Suppressor macrophage (primary cell): Measurements from ENCODE around the gene ARF1.

Source experiments
- DNase-seq, 4 experiments: peaks; one replicate each; pipeline ENCODE4 v3.0.0-alpha.2; 2020 to 2022

Gene ARF1

DNA sequence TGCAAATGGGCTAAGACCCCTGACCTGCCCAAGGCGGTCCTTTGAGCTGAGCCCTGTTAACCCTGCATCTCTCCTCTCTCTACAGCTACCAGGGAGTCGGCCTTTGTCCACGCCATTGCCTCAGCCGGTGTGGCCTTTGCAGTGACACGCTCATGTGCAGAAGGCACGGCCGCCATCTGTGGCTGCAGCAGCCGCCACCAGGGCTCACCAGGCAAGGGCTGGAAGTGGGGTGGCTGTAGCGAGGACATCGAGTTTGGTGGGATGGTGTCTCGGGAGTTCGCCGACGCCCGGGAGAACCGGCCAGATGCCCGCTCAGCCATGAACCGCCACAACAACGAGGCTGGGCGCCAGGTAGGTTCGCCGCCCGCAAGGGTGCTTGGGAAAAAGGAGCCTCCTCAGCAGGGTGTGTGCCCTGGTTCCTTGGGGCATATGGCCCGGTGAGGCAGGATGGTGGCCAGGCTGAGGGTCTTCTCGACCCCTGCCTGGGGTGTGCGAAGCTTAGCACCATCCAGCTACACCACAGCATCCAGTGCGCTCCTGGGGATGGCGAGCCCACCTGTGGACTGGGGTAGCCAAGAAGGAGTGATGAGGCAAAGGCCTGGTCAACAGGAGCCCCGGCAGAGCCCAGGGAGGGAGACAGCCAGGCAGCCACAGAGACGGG, 31.8 kb upstream of the ARF1 start:
- no peak for DNase-seq

- no peak for DNase-seq
These were observed 24.1 kb upstream of the ARF1 start for GRCh38 chr1:228058172-228058948.

DNA sequence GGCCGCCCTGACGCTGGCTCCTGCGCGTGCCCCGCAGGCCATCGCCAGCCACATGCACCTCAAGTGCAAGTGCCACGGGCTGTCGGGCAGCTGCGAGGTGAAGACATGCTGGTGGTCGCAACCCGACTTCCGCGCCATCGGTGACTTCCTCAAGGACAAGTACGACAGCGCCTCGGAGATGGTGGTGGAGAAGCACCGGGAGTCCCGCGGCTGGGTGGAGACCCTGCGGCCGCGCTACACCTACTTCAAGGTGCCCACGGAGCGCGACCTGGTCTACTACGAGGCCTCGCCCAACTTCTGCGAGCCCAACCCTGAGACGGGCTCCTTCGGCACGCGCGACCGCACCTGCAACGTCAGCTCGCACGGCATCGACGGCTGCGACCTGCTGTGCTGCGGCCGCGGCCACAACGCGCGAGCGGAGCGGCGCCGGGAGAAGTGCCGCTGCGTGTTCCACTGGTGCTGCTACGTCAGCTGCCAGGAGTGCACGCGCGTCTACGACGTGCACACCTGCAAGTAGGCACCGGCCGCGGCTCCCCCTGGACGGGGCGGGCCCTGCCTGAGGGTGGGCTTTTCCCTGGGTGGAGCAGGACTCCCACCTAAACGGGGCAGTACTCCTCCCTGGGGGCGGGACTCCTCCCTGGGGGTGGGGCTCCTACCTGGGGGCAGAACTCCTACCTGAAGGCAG, 23.4 kb upstream of the ARF1 start:
- peak in 1 of 4 experiments; percentile 8 for DNase-seq

DNA sequence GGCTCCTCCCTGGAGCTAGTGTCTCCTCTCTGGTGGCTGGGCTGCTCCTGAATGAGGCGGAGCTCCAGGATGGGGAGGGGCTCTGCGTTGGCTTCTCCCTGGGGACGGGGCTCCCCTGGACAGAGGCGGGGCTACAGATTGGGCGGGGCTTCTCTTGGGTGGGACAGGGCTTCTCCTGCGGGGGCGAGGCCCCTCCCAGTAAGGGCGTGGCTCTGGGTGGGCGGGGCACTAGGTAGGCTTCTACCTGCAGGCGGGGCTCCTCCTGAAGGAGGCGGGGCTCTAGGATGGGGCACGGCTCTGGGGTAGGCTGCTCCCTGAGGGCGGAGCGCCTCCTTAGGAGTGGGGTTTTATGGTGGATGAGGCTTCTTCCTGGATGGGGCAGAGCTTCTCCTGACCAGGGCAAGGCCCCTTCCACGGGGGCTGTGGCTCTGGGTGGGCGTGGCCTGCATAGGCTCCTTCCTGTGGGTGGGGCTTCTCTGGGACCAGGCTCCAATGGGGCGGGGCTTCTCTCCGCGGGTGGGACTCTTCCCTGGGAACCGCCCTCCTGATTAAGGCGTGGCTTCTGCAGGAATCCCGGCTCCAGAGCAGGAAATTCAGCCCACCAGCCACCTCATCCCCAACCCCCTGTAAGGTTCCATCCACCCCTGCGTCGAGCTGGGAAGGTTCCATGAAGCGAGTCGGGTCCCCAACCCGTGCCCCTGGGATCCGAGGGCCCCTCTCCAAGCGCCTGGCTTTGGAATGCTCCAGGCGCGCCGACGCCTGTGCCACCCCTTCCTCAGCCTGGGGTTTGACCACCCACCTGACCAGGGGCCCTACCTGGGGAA, 22.7 kb upstream of the ARF1 start:
- DNase-seq, result peak; percentile 18 to 60 (median 46)

GRCh38 chr1:228060458-228061190, 21.9 kb upstream of the ARF1 start:
- DNase-seq, result no peak

DNA sequence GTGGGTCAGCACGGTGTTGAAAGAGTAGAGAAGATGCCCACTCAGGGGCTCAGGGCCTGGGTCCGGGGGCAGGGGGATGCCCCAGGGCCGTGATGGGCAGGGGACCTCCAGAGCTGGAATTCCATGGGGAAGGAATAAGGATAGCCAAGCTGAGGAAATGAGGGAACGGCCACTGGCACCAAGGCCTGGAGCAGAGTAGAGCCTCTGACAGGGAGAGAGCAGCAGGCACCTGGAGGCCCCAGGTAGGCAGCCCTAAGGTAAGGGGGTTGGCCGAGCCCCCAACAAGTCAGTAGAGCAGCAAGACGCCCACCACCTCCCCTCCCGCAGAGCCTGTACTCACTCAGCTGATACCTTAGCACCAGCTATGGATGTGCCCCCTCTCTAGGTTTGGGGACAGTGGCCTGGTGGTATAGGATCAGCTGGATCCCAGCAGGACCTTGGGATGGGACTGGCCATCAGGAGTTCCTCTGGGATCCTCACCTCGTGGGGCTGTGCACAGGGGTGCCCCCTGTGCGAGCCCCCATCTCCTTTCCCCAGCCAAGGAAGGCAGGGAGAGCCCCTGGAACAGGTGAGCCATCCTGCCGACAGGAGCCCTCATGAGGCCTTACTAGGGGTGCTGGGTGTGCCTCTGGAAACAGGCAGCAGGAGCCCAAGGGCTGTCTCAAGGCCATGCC, 21.0 kb upstream of the ARF1 start:
- no peak for DNase-seq

DNA sequence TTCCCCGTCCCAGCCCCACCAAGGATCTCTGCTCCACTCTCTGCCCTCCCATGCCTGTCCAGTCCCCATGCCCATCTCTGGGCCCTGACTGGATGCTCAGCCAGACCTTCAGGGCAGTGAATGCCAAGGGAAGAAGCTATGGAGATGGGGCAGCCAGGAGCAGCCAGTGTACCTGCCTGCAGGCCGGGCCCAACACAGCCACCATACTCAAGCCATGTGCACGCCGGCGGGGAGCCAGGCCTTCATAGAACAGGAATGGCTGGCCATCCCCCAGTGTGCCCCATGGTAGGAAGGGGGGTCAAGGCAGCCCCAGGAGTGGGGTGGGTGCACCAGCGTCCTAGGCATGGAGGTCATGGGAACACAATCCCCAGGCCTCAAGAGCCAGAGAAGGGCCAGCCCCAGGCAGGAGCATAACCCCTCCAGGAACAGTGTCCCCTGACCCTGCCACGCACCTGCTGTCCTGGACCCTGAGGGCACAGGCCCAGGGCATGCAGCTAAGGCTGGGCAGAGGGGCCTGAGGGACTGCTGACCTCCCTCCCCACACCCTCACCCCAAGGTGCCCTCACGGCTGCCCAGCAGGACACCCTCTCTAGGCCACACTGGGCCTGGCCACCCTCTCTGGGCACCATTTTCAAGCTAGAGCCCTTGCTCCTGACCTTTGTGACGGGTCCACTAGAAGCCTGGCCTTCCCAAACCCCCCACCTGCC, 20.3 kb upstream of the ARF1 start:
- DNase-seq, result no peak

- DNase-seq, result no peak
These were observed 19.7 kb upstream of the ARF1 start for GRCh38 chr1:228062812-228063211.

DNA sequence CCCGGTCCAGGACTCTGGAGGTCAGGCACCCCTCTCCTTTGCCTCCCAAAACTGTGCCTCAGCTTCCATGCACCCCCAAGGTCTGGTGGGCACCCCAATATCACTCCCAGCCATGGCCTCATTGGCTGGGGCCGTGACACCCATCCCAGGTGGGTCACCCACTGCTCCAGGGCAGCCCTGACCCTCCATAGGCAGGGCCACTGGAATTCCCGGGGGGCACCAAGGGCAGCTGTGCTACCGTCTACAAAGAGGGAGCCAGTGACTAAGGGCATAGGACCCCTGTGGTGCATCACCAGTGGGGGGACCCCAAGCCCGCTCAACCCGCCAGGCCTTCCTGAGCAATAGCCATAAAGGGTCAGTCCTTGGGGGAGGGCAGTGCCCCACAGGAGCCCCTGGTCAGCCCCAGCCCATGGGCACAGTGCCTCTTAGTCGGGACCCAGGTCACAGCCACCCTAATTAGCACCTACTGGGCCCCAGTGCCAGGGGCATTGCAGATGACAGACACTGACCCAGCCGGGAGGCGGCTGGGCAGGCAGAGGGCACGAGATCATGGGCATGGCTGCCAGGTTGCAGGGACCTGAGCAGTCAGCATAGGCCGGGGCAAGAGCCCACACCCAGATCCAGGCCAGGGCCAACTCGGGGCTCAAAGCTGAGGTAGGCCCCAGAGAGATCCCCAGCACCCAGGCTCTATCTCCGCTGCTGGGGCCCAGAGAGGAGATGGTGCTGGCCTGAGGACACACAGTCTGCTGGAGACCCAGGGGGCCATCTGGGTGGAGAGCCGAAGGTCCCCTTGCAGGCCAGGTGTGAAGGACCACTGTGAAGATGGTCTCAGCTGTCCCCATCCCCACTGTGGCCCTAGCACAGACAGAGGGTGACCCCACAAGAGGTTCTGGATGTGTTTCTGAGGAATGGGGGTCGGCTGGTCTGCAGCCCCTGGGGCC, 19.0 kb upstream of the ARF1 start:
- DNase-seq, result no peak

DNA sequence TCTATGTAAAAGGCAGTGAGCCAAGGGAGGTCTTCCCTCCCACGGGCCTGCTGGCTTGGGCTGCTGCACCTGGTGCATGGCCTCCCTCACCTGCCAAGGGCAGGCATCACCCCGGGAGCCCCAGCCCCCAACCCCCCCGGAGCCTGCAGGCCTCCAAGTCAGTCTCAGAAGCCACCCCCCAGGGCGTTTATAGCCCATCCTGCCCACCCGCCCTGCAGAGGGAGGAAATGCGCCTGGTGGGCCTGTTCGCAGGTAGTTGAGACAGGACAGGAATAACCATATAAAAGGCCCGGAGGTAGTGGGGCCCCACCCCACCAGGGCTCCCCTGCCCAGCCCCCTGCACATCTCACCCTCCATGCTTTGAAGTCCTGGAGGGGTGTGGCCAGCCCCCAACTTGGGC, 18.2 kb upstream of the ARF1 start:
- DNase-seq, result no peak

- DNase-seq, result no peak
These were observed 17.6 kb upstream of the ARF1 start for GRCh38 chr1:228064741-228065542.

DNA sequence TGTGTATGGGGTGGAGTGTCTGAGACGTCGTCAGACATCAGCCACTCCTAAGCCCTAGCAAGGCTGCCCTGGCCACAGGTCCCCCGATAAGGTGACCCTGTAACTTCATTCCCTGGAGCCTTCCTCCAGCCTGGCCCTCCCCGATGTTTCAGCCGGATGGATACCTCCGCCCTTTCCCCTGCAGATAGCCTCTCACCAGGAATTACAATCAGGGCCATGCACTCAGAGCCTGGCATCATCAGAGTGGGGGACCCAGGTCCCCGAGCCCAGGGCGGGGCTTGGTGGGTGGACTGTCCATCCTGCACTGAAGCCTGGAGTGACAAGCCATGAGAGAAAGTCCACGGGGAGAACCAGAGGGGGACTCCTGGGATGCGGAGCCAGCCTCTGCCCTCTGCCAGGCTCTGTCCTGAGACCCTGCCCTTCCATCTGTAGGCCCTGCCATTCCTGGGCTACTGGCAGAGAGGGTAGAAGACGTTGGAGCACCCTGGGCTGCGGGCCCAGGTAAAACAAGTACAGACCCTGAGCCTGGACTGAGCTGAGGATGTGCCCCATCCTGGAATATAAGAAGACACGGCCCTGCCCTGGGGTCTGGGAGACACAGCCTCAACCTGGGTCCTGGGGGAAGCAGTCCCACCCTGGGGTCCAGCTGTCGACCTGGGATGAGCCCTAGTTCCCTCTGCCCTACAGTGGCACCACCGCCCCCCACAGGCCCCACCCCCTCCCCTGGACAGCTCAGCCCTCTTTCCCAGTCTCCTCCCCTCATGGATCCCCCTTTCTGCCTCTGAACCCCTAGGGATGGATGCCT, 16.8 kb upstream of the ARF1 start:
- DNase-seq, result no peak

DNA sequence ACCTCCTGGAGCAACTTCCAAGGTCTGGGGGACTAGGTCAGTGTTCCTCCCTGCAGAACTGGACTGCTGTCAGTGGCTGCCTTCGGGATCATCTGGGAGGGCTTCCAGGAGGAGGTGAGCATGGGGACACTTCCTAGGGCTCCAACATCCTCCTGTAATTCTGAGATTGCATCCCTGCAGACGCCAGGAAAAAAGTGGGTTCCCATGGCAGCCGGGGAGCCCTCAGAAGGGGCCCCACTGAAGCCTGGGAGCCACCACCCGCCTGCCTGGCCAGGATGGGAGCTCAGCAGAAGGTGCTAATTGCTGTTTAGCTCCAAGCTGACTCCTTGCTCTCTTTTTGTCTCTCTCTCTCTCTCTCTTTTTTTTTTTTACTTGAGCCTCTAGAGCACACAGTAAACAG, 16.1 kb upstream of the ARF1 start:
- DNase-seq, result no peak

DNA sequence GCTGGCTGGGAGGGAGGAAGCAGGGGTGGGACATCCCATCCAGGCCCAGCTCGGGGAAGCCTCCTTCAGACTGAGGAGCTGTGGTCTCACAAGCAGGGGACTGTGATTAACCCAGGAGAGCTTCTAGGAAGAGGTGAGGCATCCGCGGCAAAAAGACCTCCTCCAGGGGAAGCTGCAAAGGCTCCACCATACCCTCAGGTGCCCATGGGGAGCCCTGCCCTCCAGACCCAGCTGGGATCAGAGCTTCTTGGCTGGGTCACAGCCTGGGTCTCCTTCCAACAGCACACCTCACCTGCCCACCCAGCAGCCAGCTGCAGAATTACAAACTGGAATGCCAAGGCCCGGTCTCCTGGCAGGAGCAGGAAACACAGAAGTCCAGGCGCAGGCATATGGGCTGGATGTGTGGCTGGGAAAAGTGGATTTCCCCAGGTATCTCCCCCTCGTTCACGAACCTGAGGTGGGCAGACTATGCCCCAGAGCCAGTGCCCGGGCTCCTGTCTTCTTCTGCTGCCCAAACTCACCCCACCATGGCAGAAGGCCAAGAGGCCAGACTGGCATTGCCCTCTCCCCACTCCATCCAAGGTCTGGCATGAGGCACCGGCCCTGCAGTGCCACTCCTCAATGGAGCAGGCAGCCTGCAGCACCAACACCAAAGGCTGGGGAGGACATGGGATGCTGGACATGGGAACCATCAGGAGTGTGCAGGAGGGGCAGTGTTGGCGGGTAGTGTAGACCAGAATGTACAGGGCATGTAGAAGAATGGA, 15.4 kb upstream of the ARF1 start:
- no peak for DNase-seq

GRCh38 chr1:228068359-228068758, 14.1 kb upstream of the ARF1 start:
- DNase-seq, result no peak

- no peak for DNase-seq
These were observed 12.3 kb upstream of the ARF1 start for GRCh38 chr1:228070173-228070572.

DNA sequence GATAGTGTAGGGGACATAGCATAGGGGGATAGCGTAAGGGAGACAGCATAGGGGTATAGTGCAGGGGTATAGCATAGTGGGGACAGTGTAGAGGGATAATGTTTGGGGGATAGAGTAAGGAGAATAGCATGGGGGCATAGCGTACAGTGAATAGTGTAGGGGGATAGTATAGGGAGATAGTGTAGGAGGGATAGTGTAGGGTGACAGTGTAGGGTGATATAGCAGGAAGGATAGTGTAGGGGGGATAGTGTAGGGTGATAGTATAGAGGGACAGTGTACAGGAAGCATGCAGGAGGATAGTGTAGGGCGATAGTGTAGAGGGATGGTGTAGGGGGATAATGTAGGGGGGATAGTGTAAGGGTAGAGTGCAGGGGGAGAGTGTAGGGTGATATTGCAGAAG, 11.7 kb upstream of the ARF1 start:
- DNase-seq, result no peak
